Measurements from ENCODE around the gene GNG4. TPM values are rescaled to one million over a fixed set of nuclear protein-coding genes. Genes with fewer than 3 reads are reported as not detected.

GNG4 gene
- total RNA-seq, 1 experiment from 2014 or later = 34.4 TPM

- Histone ChIP-seq H2BK12ac (ENCODE audit: insufficient read length, low read depth, low read length) (no peak overlapping the region), H2AFZ (ENCODE audit: low read length) (no peak overlapping the region), H2AK5ac (ENCODE audit: insufficient read length, low read length) (no peak overlapping the region), H2BK20ac (ENCODE audit: low read depth, low read length, poor library complexity, severe bottlenecking) (no peak overlapping the region), H2BK120ac (ENCODE audit: low read depth, low read length, poor library complexity, severe bottlenecking) (no peak overlapping the region), H3K56ac (ENCODE audit: insufficient read length, low read depth, low read length) (no peak overlapping the region), H3K4me1 (ENCODE audit: insufficient read depth, low read length) (peaks cover 7% of the 10 kb centered on the region; the same call in 1 of the 2 replicates), H4K5ac (ENCODE audit: insufficient read length, low read depth, low read length) (no peak overlapping the region), H3K23ac (ENCODE audit: insufficient read length, low read depth, low read length) (no peak overlapping the region), H4K20me1 (ENCODE audit: control insufficient read depth, insufficient read depth, insufficient read length) (no peaks in the 10 kb centered on the region), H3K79me2 (ENCODE audit: insufficient read depth, low read length) (peaks cover 13% of the 10 kb centered on the region; the same call in 1 of the 2 replicates), H3K9me3 (ENCODE audit: control insufficient read depth, low read depth, low read length) (no peaks in the 10 kb centered on the region), H4K91ac (ENCODE audit: insufficient read length, low read depth, low read length) (no peak overlapping the region), H3K27me3 (ENCODE audit: insufficient read depth, low read length) (no peaks in the 10 kb centered on the region), H2BK5ac (ENCODE audit: insufficient read length, low read length) (no peak overlapping the region), H3K18ac (ENCODE audit: insufficient read length, low read depth, low read length) (peak overlapping the region; percentile 12), H2BK15ac (ENCODE audit: low read depth, low read length) (no peak overlapping the region), H3K79me1 (ENCODE audit: insufficient read depth, low read depth, low read length, poor library complexity, severe bottlenecking) (no peaks in the 10 kb centered on the region), H3K4ac (ENCODE audit: low read depth, low read length) (no peak overlapping the region), H3T11ph (ENCODE audit: low read length) (no peak overlapping the region), H3K14ac (ENCODE audit: insufficient read depth, low read length) (peak overlapping the region; percentile 7; the same call in 1 of the 2 replicates), H4K8ac (replicated peaks; ENCODE audit: insufficient read length, low read depth, low read length) (no peak overlapping the region), H3K4me2 (ENCODE audit: insufficient read depth, insufficient read length, low read length) (no peak overlapping the region), H3K23me2 (ENCODE audit: insufficient read length, low read depth, low read length, poor library complexity, severe bottlenecking) (no peaks in the 10 kb centered on the region), H3K27ac (ENCODE audit: insufficient read length, low read depth, low read length) (no peak overlapping the region), H3K9ac (ENCODE audit: extremely low read depth, insufficient read length, low read length) (no peak overlapping the region)
- Mint-ChIP-seq H3K4me1 (peaks cover 43 to 51% of the 10 kb centered on the region in 2 experiments), H3K27me3 (ENCODE audit: low read depth) (no peaks in the 10 kb centered on the region), H3K9me3 (no peaks in the 10 kb centered on the region; a peak in 1 of 5 replicates), H3K4me3 (peak overlapping the region; percentile 30 to 32; a peak in 3 of 5 replicates), H3K36me3 (ENCODE audit: insufficient read depth in 1 of 3, low read depth in 3 of 3) (peaks cover 0 to 19% (median 3%) of the 10 kb centered on the region in 3 experiments; a peak in 5 of 7 replicates), H3K27ac (peak overlapping the region; percentile 15 to 96 (median 75); a peak in 6 of 7 replicates)
- peak; percentile 80 for DNase-seq
- WGBS (ENCODE audit: extremely low coverage, insufficient read length, low lambda C conversion rate) = no CpG with 5 or more reads among the region's 11 CpGs
- TF ChIP-seq CTCF (conservative IDR thresholded peaks at IDR 0.05) = 0 out of 3 replicates have a peak, but pooled peaks have one; percentile 16
Measured at GRCh38 chr1:235642943-235643371, 6.6 kb downstream of the GNG4 start.
